MM.1S (cell line): ENCODE results near the gene MYL10.

ENCODE experiments used
- DNase-seq: peaks from one replicate; pipeline ENCODE4 v3.0.0-alpha.2; 2015
- H2AFZ ChIP-seq: fragments of 300-600 bp; sonication (generic); 2 replicates; pipeline ENCODE4 v1.6.0; 2016; ENCODE audit warnings: antibody characterized with exemption, low read length
- H3F3A ChIP-seq: fragments of 300-600 bp; sonication (generic); 2 replicates; pipeline ENCODE4 v1.6.1; 2016; ENCODE audit warnings: mild to moderate bottlenecking, antibody characterized with exemption, low read length, moderate library complexity, mixed read lengths; ENCODE audit not compliant: insufficient read depth
- H3K27ac ChIP-seq: fragments of 300-600 bp; sonication (generic); 2 replicates; pipeline ENCODE4 v1.5.1; 2016; ENCODE audit warnings: mild to moderate bottlenecking, low read length
- H3K27me3 ChIP-seq: fragments of 300-600 bp; sonication (generic); replicated peaks from 2 replicates; pipeline ENCODE4 v1.6.0; 2016; ENCODE audit warnings: low read length; ENCODE audit not compliant: insufficient read depth
- H3K36me3 ChIP-seq: fragments of 300-600 bp; sonication (generic); replicated peaks from 2 replicates; pipeline ENCODE4 v1.6.1; 2016; ENCODE audit warnings: mild to moderate bottlenecking, low read length, mixed read lengths; ENCODE audit not compliant: insufficient read depth
- H3K4me1 ChIP-seq: fragments of 300-600 bp; sonication (generic); 2 replicates; pipeline ENCODE4 v1.6.1; 2016; ENCODE audit warnings: low read length, mixed read lengths
- H3K4me2 ChIP-seq: fragments of 300-600 bp; sonication (generic); 2 replicates; pipeline ENCODE4 v1.6.0; 2016; ENCODE audit warnings: low read depth, low read length
- H3K4me3 ChIP-seq: fragments of 300-600 bp; sonication (generic); 2 replicates; pipeline ENCODE4 v1.5.1; 2016; ENCODE audit warnings: low read length, mixed read lengths
- H3K79me2 ChIP-seq: fragments of 300-600 bp; sonication (generic); 2 replicates; pipeline ENCODE4 v1.6.1; 2016; ENCODE audit warnings: mixed run types, low read length, mixed read lengths
- H3K9ac ChIP-seq: fragments of 300-600 bp; sonication (generic); 2 replicates; pipeline ENCODE4 v1.6.1; 2016; ENCODE audit warnings: low read length, mixed read lengths
- H3K9me2 ChIP-seq: fragments of 300-600 bp; sonication (generic); replicated peaks from 2 replicates; pipeline ENCODE4 v1.6.1; 2016; ENCODE audit warnings: mild to moderate bottlenecking, low read length, mixed read lengths; ENCODE audit not compliant: insufficient read depth
- H3K9me3 ChIP-seq: fragments of 300-600 bp; sonication (generic); replicated peaks from 2 replicates; pipeline ENCODE4 v1.6.1; 2016; ENCODE audit warnings: mild to moderate bottlenecking, low read length, mixed read lengths; ENCODE audit not compliant: insufficient read depth
- H4K20me1 ChIP-seq: fragments of 300-600 bp; sonication (generic); 2 replicates; pipeline ENCODE4 v1.6.1; 2016; ENCODE audit warnings: mild to moderate bottlenecking, low read length, moderate library complexity, mixed read lengths; ENCODE audit not compliant: insufficient read depth
- CTCF ChIP-seq: fragments of 300-600 bp; sonication (generic); IDR thresholded peaks from 2 replicates; pipeline ENCODE4 v1.5.1; 2016; ENCODE audit warnings: antibody characterized with exemption, low read length, mixed read lengths
- EZH2 ChIP-seq: fragments of 300-600 bp; sonication (generic); optimal IDR thresholded peaks from 2 replicates; pipeline ENCODE3; 2017; ENCODE audit warnings: low read depth, mild to moderate bottlenecking, antibody characterized with exemption, low read length, mixed read lengths
- EZH2phosphoT487 ChIP-seq: fragments of 300-600 bp; sonication (generic); IDR thresholded peaks from 2 replicates; pipeline ENCODE4 v1.6.1; 2018; ENCODE audit warnings: antibody characterized with exemption, low read length

The MYL10 gene

GRCh38 chr7:101582971-101583370 is 46.1 kb downstream of the MYL10 start:
- H3K79me2 ChIP-seq = no peaks in the 10 kb centered on the region
- no peaks in the 10 kb centered on the region; the same call in 1 of the 2 replicates for H3K27me3 ChIP-seq
- no peak overlapping the region for H3K4me3 ChIP-seq
- no peak overlapping the region for H3K27ac ChIP-seq
- H3F3A ChIP-seq = no peaks in the 10 kb centered on the region
- H3K36me3 ChIP-seq = no peaks in the 10 kb centered on the region
- TF ChIP-seq EZH2phosphoT487 = no peak
- TF ChIP-seq EZH2 = no peak
- TF ChIP-seq CTCF = no peak
- no peak overlapping the region for H3K9ac ChIP-seq
- DNase-seq = no peak
- H4K20me1 ChIP-seq = no peaks in the 10 kb centered on the region
- H3K4me2 ChIP-seq = no peak overlapping the region
- no peaks in the 10 kb centered on the region for H3K9me2 ChIP-seq
- H3K9me3 ChIP-seq = no peaks in the 10 kb centered on the region
- H2AFZ ChIP-seq = no peak overlapping the region
- no peaks in the 10 kb centered on the region for H3K4me1 ChIP-seq

DNA sequence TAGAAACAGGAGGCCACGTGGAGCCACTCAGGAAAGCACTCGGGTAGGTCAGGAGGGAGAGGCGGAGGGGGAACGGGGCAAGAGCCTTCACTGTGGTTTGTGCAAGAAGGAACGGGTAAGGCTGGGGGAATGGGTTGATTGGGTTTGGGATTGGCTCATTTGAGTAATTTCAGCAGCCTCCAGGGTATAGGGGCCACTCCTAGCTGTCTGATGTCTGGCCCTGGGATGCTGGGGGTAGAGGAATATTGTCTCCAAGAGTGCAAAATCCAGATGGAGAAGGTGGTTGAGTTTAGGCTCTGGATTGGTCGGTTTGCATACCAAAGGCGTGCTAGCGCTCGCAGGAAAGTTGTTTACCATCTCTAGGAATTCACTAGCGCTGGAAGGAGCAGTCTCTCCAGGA is 47.2 kb downstream of the MYL10 start:
- Histone ChIP-seq H3K9me3 (no peaks in the 10 kb centered on the region), H4K20me1 (no peaks in the 10 kb centered on the region), H3K9ac (no peak overlapping the region), H3K4me1 (no peaks in the 10 kb centered on the region), H3K27me3 (no peaks in the 10 kb centered on the region; the same call in 1 of the 2 replicates), H3K79me2 (no peaks in the 10 kb centered on the region), H3K9me2 (no peaks in the 10 kb centered on the region), H3F3A (no peaks in the 10 kb centered on the region), H3K4me3 (no peak overlapping the region), H3K4me2 (no peak overlapping the region), H3K27ac (no peak overlapping the region), H2AFZ (no peak overlapping the region), H3K36me3 (no peaks in the 10 kb centered on the region)
- DNase-seq = no peak
- no peak for TF ChIP-seq EZH2
- TF ChIP-seq CTCF = no peak

DNA sequence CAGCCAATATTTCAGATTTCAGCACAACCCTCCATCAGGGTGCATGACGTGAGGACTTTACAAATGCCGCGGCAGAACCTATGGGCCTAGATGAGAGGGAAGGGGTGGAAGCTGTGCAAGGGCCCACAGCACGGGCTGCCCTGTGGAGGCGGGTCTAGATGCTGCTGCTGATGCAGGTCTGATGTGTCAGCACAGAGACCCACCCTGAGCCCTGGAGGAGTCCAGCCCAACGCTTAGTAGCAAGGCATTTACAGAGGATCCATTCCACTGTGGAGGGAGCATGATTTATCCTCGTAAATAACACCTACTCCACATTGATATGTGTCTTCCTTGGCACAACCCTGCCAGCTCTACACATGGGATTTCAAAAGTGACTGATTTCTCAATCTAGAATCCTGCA is 48.5 kb downstream of the MYL10 start:
- Histone ChIP-seq H3F3A (no peaks in the 10 kb centered on the region), H3K4me1 (no peaks in the 10 kb centered on the region), H3K4me2 (no peak overlapping the region), H3K4me3 (no peak overlapping the region), H3K79me2 (no peaks in the 10 kb centered on the region), H2AFZ (no peak overlapping the region), H4K20me1 (no peaks in the 10 kb centered on the region), H3K36me3 (no peaks in the 10 kb centered on the region), H3K27ac (no peak overlapping the region), H3K27me3 (no peaks in the 10 kb centered on the region; the same call in 1 of the 2 replicates), H3K9me3 (no peaks in the 10 kb centered on the region), H3K9ac (no peak overlapping the region), H3K9me2 (no peaks in the 10 kb centered on the region)
- no peak for DNase-seq
- TF ChIP-seq EZH2 = no peak
- no peak for TF ChIP-seq EZH2phosphoT487
- TF ChIP-seq CTCF = no peak
